NCI-H226 (cell line): ENCODE results near the gene RNF31.

Experiments used
- DNase-seq: peaks from one replicate; pipeline ENCODE4 v3.0.0-alpha.2; 2015

The RNF31 gene

DNA sequence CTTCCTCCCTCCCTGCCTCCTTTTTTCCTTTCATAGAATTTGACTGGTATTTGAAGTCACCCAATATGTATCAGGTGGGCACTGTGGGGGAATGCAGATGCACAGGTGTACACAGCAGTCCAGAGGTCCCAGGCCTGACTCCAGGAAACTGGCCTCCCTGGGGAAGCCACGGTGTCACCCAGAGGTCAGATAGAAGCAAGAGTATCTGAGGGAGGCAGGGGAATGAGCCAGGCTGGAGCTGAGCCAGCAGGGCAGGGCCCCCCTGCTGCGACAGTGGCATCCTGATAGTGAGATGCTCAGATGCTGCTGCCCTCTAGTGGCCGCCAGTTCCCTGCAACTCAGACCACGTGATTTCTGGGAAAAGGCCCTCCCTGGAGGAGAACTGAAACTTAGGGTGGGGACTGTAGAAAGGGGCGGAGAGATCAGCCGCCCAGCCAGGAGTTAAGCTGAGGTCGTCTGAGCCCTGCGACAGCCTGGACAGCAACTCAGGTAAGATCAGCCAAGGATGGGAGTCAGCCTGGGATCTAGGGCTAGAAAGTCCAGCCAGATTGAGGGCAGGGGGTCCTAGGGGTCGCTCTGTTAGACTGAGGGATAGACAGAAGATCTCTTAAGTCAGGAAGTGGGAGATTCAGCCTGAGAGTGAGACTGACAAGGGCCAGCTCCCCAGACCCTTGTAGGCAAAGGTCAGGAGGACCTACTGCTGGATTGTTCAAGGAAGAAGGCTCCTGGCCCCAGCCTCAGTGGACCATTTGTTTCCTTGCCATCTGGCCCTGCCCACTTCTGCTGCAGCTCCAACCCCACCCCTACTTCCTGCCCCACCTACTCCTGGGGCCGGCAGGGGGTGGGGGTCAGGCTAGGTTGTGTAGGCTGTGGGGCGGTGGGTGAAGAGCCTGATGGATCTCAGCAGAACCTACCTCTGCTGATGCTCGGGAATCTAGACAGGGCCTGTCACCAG, 13.8 kb downstream of the RNF31 start, which contains the start of gene IRF9:
Gene IRF9 (plus strand): TSS at position 416 of the 955 bp plus-strand sequence. CDS start 880 bp downstream, outside the sequence.
- peak; percentile 87 for DNase-seq

- DNase-seq: peak; percentile 65
Measured at GRCh38 chr14:24162093-24162492, 14.8 kb downstream of the RNF31 start.

DNA sequence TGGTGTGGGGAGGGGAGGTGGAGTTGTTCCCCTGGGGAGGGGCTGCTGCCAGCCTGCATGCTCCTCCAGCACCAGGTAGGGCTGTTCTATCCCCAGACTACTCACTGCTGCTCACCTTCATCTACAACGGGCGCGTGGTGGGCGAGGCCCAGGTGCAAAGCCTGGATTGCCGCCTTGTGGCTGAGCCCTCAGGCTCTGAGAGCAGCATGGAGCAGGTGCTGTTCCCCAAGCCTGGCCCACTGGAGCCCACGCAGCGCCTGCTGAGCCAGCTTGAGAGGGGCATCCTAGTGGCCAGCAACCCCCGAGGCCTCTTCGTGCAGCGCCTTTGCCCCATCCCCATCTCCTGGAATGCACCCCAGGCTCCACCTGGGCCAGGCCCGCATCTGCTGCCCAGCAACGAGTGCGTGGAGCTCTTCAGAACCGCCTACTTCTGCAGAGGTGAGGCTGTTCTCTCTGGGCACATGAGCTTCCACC, 17.3 kb downstream of the RNF31 start:
- DNase-seq: no peak

DNA sequence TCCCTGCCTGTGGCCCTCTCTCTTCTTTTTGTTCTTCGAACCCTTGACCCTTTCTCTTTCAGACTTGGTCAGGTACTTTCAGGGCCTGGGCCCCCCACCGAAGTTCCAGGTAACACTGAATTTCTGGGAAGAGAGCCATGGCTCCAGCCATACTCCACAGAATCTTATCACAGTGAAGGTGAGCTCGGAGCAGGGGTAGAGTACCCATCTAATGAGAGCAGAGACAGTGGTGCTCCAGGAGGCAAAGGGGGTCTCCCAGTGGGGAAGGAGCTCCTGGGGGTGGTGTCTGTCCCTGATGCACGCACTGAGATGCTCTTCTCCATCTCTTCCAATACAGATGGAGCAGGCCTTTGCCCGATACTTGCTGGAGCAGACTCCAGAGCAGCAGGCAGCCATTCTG, 18.5 kb downstream of the RNF31 start:
- no peak for DNase-seq

DNA sequence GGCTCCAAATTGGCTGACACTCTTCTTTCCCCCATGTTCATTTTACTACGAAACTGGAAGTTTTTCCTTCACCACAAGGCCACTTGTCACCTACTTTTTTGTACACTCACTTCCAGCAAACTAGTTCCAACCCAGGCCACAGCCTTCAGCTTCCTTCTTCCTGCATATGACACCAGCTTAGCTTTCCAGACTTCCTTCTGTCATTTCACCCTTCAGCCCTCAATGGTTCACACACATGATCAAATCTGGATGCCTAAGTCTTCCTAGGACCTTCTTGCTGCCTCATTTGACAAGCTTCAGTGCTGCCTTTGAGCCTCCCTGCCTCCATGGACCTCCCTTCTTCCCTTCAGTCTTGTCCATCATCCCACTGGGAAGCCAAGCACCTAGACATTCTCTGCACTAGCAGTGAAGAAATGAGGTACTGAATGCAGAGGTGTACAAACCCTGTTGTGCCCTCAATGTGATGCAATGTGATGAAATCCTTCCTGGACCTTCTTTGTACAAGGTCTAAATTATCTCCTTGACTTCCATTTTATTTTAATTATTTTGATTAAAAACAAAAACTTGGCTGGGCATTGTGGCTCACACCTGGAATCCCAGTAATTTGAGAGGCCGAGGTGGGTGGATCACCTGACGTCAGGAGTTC, 20.3 kb downstream of the RNF31 start:
- no peak for DNase-seq

DNA sequence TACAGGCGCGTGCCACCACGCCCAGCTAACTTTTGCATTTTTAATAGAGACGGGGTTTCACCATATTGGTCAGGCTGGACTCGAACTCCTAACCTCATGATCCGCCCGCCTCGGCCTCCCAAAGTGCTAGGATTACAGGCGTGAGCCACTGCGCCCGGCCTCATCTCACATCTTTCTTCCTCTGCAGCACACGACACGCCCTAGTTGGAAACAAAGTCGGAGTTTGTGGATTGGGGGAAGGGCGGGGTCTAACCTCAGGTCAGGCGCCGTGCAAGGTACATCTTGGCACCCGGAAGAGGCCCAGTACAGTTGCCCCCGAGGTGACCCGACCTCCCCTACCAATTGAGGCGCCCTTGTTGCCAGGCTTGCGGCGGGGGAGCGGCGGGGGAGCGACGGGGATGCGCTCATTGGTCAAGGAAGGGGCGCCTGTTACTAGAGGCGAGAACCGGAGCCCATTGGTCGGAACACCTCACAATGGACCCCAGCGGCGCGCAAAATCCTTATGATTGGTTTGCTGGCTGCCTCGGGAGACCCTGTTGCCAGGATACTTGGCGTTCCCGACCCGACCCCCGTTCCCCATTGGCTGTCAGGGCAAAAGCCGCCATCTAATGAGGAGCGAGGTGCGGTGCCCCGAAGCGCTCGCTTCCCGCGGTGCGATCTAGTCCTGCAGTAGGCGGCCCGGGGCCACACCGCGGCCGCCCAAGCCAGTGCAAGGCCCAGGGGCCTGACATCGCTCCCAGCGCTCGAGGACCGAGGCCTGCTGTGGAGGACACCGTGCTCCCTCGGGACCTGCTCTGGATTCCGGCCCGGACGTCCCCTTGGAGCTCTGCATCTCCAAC, 24.3 kb downstream of the RNF31 start, which contains the start of gene REC8:
Gene REC8 (plus strand): TSS at position 659 of the 839 bp plus-strand sequence. CDS start 473 bp downstream, outside the sequence.
- DNase-seq: peak; percentile 100

GRCh38 chr14:24172261-24172860, 25.1 kb downstream of the RNF31 start:
- peak; percentile 12 for DNase-seq

GRCh38 chr14:24172871-24173281, 25.6 kb downstream of the RNF31 start:
- DNase-seq: no peak

GRCh38 chr14:24176599-24176998, 29.3 kb downstream of the RNF31 start:
- DNase-seq: no peak

DNA sequence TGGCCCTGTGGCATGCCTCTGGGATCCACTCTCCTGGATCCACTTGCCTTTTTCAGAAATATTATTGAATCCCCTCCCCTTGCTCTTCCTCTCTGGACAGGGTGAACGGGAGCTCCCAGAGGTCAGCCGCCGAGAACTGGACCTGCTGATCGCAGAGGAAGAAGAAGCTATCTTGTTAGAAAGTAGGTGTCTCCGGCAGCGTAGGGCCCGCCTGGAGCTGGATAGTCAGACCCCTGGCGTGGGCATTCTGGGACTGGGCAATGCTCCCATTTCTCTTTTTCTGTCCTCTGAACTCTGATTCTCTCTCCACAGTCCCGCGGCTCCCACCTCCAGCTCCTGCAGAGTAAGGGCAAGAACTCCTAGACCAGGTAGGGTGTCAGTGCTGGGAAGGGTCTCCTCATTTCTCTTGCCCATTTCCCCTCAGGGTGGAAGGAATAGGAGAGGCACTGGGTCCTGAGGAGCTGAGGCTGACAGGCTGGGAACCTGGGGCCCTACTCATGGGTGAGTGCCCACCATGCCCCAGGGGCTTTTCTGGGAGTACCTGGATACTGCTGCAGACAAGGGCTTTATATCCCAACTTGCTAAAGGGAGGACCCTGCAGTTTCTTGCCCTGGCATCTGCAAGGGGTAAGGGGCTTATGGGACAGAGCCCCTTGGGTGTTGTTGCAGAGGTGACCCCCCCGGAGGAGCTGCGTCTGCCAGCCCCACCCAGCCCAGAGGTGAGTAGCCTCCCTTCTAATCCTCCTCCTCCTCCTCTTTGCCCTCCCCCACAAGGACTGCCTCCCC, 29.9 kb downstream of the RNF31 start:
- DNase-seq: no peak

- DNase-seq: no peak
Measured at GRCh38 chr14:24177891-24178290, 30.6 kb downstream of the RNF31 start.

DNA sequence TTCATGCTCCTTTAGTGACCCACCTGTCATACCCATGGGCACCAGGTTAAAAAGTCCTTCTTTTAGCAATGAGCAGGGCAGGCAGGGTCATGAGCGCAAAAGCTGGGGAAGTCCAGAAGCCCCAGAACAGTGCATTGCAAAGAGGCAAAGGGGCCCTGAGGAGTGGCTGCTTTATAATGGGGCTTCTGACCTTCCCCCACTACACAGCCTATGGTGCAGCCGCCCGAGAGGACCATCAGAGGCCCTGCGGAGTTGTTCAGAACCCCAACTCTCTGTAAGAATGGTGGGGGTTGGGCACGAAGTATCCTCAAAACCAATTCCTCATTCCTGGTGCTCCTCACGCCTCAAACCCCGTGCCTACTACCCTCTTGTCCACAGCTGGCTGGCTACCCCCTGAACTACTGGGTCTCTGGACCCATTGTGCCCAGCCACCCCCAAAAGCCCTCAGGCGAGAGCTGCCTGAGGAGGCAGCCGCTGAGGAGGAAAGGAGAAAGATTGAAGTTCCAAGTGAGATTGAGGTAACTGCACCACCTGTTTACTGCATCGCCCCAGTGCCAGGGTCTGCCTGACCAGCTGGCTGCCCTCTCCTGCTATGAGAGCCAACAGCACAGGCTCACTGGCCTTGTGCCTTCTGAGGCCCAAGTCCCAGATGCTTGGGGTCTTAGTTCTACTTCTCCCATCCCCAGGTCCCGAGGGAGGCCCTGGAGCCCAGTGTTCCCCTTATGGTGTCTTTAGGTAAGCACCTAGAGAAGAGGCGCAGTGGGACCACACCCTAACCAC, 31.3 kb downstream of the RNF31 start:
- DNase-seq: no peak

- DNase-seq: no peak
Measured at GRCh38 chr14:24179294-24179960, 32.1 kb downstream of the RNF31 start.

GRCh38 chr14:24179961-24180796, 32.9 kb downstream of the RNF31 start:
- DNase-seq: peak; percentile 25

DNA sequence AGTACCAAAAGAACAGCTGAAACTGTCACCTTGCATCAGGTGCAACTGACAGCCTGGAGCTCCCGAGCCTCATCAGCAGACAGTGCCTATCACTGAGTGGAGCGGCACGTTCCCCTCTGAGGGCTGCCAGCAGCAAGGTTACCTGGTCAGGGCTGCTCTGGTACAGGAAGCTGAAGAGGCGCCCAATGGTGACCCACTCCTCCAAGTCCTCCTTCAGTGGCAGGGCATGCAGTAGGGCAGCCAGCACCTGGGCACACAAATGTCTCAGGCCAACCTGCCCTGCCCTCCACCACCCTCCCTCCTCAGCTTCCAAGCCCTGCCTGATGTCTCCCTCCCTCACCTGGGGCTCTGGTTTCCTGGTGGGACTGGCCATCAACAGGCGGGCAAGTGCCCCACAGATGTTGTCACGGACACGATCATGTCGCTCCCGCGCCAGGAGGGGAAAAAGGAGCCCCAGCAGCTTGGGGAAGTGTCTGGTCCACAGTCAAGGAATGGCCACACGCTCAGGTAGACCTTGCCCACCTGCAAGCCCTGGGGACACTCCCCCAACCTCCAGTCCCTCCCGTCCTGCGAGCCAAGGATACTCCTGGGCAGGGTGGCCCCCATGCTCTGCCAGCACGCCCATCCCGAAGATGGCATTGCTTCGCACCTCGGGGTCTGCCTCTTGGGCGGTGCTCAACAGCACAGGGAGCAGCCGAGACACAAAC, 34.2 kb downstream of the RNF31 start:
- DNase-seq: no peak

DNA sequence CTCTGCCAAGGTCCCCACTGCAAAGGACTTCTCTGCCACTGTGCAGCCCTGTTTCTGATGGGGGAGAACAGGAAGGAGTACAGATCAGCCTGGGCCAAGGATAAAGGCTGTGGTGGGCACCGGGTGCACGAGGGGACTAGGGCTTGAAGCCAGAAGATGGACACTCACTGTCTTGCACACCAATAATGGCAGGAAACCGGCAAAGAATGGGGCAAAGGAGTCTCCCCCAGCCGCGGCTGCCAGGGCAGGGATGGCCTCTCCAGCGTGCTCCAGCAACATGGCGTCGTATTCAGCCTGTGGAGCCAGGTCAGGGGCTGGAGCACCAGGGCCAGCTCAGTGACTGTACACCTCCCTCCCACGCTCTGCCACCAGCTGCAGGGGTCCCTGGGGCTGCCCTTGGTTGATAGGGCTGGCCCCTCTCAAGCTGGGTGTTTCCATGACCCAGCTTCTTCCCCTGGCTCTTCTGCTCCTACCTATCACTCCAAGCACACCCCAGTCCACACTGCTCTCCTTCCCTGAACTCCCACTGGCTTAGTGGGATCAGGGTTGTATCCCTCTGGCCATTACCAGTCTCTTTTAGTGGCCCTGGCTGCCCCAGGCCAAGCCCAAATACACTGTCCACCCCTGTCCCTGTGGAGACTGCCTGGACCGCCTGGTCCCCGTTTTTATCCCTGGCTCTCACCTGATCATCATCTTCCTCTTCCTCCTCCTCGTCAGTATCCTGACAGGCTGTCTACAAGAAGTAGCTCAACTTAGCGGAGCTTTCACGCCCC, 35.0 kb downstream of the RNF31 start:
- no peak for DNase-seq

- no peak for DNase-seq
Measured at GRCh38 chr14:24183014-24183481, 35.8 kb downstream of the RNF31 start.
